B cell (primary cell): ENCODE results near the gene CERS6. TPM values are rescaled to one million over a fixed set of nuclear protein-coding genes. Genes with fewer than 3 reads are reported as not detected.

ENCODE experiments used
- ATAC-seq: fragments of 200-7000 bp; cut with Tn5 transposase; one replicate; pipeline ENCODE4 v1.10.0; 2021; ENCODE audit warnings: low read depth, mild to moderate bottlenecking, moderate number of reproducible peaks, moderate library complexity
- CTCF ChIA-PET: fragments of 350-600 bp; sonication (Branson Sonifier 250); formaldehyde crosslinking; loops from one replicate; lab custom pipeline; 2021; ENCODE audit warnings: antibody characterized with exemption, inconsistent platforms; lab: Charles Lee
- POLR2A ChIA-PET: fragments of 350-600 bp; sonication (Branson Sonifier 250); formaldehyde crosslinking; loops from one replicate; lab custom pipeline; 2021; ENCODE audit warnings: antibody characterized with exemption; lab: Charles Lee
- DNase-seq: peaks from one replicate; pipeline ENCODE4 v3.0.0; 2013
- H2AFZ ChIP-seq: 2 replicates; pipeline ENCODE4 v1.6.1; 2012; ENCODE audit warnings: mild to moderate bottlenecking, low read depth, low read length; ENCODE audit not compliant: insufficient read depth, poor library complexity, severe bottlenecking
- H3K27ac ChIP-seq, 2 donors: 1 replicate in 1 of 2; 2 replicates in 1 of 2; pipeline ENCODE4 v1.5.1; 2012 to 2013; ENCODE audit warnings: low read length in 2 of 2, mild to moderate bottlenecking in 2 of 2, moderate library complexity in 1 of 2
- H3K27me3 ChIP-seq, 4 experiments: fragments of 200-600 bp in 1 of 4; sonication (generic) in 1 of 4; replicated peaks in 1 of 4; 1 replicate in 2 of 4; 2 replicates in 2 of 4; pipeline versions ENCODE4 v1.6.1 to v1.7.0; 2013 to 2016; ENCODE audit warnings: low read length in 3 of 4, mild to moderate bottlenecking in 2 of 4, mixed read lengths in 1 of 4, moderate library complexity in 1 of 4; ENCODE audit not compliant: insufficient read depth in 4 of 4, control insufficient read depth in 3 of 4; ENCODE audit errors: control extremely low read depth in 1 of 4
- H3K36me3 ChIP-seq, 2 experiments: replicated peaks in 1 of 2; 1 replicate in 1 of 2; 2 replicates in 1 of 2; pipeline versions ENCODE4 v1.6.1 to v1.7.1; 2013; ENCODE audit warnings: low read length in 1 of 2; ENCODE audit not compliant: insufficient read depth in 2 of 2, control insufficient read depth in 1 of 2; ENCODE audit errors: control extremely low read depth in 1 of 2, extremely low read depth in 1 of 2
- H3K4me1 ChIP-seq, 2 donors: fragments of 200-600 bp in 1 of 2; sonication (generic) in 1 of 2; 1 replicate in 1 of 2; 2 replicates in 1 of 2; pipeline versions ENCODE4 v1.5.1 to v1.6.1; 2013 to 2017; ENCODE audit warnings: low read length in 2 of 2; ENCODE audit not compliant: control insufficient read depth in 2 of 2, insufficient read depth in 2 of 2
- H3K4me2 ChIP-seq: replicated peaks from 2 replicates; pipeline ENCODE3; 2012; ENCODE audit warnings: mild to moderate bottlenecking, low read depth, low read length; ENCODE audit not compliant: poor library complexity, severe bottlenecking
- H3K4me3 ChIP-seq, 5 experiments: fragments of 200-600 bp in 1 of 5; sonication (generic) in 1 of 5; 1 replicate in 3 of 5; 2 replicates in 2 of 5; pipeline versions ENCODE4 v1.5.1 to v1.7.0; 2011 to 2016; ENCODE audit warnings: low read length in 4 of 5, mild to moderate bottlenecking in 4 of 5, low read depth in 2 of 5, control low read depth in 1 of 5, moderate library complexity in 1 of 5; ENCODE audit not compliant: insufficient read depth in 1 of 5; ENCODE audit errors: control extremely low read depth in 1 of 5, extremely low read depth in 1 of 5
- H3K79me2 ChIP-seq: fragments of 200-600 bp; sonication (generic); one replicate; pipeline ENCODE4 v1.6.0; 2016; ENCODE audit warnings: low read length; ENCODE audit not compliant: control insufficient read depth, insufficient read depth
- H3K9ac ChIP-seq: fragments of 200-600 bp; sonication (generic); 2 replicates; pipeline ENCODE4 v1.6.1; 2017; ENCODE audit warnings: mild to moderate bottlenecking, low read length, moderate library complexity
- H3K9me3 ChIP-seq, 3 donors: one replicate each; pipeline versions ENCODE4 v1.6.1 to v1.7.1; 2013; ENCODE audit warnings: low read length in 2 of 3; ENCODE audit not compliant: control insufficient read depth in 2 of 3, insufficient read depth in 1 of 3; ENCODE audit errors: control extremely low read depth in 1 of 3
- H4K20me1 ChIP-seq: 2 replicates; pipeline ENCODE4 v1.6.0; 2012; ENCODE audit warnings: mild to moderate bottlenecking, low read length; ENCODE audit not compliant: insufficient read depth, control insufficient read depth, poor library complexity, severe bottlenecking
- H3K27ac Mint-ChIP-seq: one replicate; pipeline ENCODE4 v1.8.0; 2021; ENCODE audit warnings: mixed read lengths
- H3K27me3 Mint-ChIP-seq: one replicate; pipeline ENCODE4 v1.8.0; 2021; ENCODE audit warnings: mixed read lengths
- H3K4me1 Mint-ChIP-seq: one replicate; pipeline ENCODE4 v1.8.0; 2021; ENCODE audit warnings: mixed read lengths
- H3K4me3 Mint-ChIP-seq: one replicate; pipeline ENCODE4 v1.8.0; 2021; ENCODE audit warnings: mixed read lengths
- H3K9me3 Mint-ChIP-seq: one replicate; pipeline ENCODE4 v1.8.0; 2022; ENCODE audit warnings: mixed read lengths; ENCODE audit not compliant: insufficient read depth
- EZH2 ChIP-seq: IDR thresholded peaks from 2 replicates; pipeline ENCODE4 v1.6.1; 2012; ENCODE audit warnings: borderline replicate concordance, low read depth, mild to moderate bottlenecking, moderate library complexity, low read length; ENCODE audit not compliant: insufficient read depth, poor library complexity, severe bottlenecking
- whole genome bisulfite sequencing: methylation state at CpG from one replicate; pipeline ENCODE4 v1.1.5; 2013; ENCODE audit warnings: missing lambda C conversion rate; ENCODE audit not compliant: insufficient coverage; 5-methylcytosine and 5-hydroxymethylcytosine counted together
- intact Hi-C: fragments of 100-400 bp; cut with micrococcal nuclease; formaldehyde crosslinking; loops from one replicate; pipeline ENCODE4 v1.10.0; 2022
- polyA plus RNA-seq: library from polyadenylated mRNA; depleted of rRNA; stranded (reverse); fragments of >200 nt; gene quantifications from 2 replicates; pipeline ENCODE4 v1.2.3, GENCODE V29; 2012
- total RNA-seq, 2 donors: library from RNA; stranded (reverse); fragments of 120-200 nt in 1 of 2; gene quantifications; 1 replicate in 1 of 2; 2 replicates in 1 of 2; pipeline versions ENCODE4 v1.2.3 to v1.2.4, GENCODE V29; 2013 to 2022
- TF ChIP-seq, protein P1 (sequence below): fragments of 200-600 bp; IDR thresholded peaks from one replicate; pipeline ENCODE4 v1.8.0; 2022; ENCODE audit warnings: antibody characterized with exemption, mild to moderate bottlenecking

CERS6 gene
- total and polyA plus RNA-seq, 2 donors (not counting 1 experiment from before 2014, with no cell fraction given): 2.2 to 5.5 TPM

GRCh38 chr2:168649105-168649504 lies 193.0 kb downstream of the CERS6 start:
- intact Hi-C loops: no loop called here
- Mint-ChIP-seq H3K9me3 (no peaks in the 10 kb centered on the region), H3K27ac (no peak overlapping the region), H3K27me3 (no peaks in the 10 kb centered on the region), H3K4me1 (peaks cover 17% of the 10 kb centered on the region), H3K4me3 (no peak overlapping the region)
- Histone ChIP-seq H3K9me3 (peaks cover 0 to 3% (median 0%) of the 10 kb centered on the region in 3 donors), H3K36me3 (no peaks in the 10 kb centered on the region), H3K4me1 (peaks cover 0 to 3% of the 10 kb centered on the region in 2 donors), H3K79me2 (no peaks in the 10 kb centered on the region), H3K4me3 (no peak overlapping the region), H3K9ac (no peak overlapping the region), H4K20me1 (no peaks in the 10 kb centered on the region), H3K27me3 (no peaks in the 10 kb centered on the region), H2AFZ (no peak overlapping the region), H3K4me2 (no peak overlapping the region), H3K27ac (no peak overlapping the region)
- no peak for TF ChIP-seq EZH2
- TF ChIP-seq, protein P1, sequence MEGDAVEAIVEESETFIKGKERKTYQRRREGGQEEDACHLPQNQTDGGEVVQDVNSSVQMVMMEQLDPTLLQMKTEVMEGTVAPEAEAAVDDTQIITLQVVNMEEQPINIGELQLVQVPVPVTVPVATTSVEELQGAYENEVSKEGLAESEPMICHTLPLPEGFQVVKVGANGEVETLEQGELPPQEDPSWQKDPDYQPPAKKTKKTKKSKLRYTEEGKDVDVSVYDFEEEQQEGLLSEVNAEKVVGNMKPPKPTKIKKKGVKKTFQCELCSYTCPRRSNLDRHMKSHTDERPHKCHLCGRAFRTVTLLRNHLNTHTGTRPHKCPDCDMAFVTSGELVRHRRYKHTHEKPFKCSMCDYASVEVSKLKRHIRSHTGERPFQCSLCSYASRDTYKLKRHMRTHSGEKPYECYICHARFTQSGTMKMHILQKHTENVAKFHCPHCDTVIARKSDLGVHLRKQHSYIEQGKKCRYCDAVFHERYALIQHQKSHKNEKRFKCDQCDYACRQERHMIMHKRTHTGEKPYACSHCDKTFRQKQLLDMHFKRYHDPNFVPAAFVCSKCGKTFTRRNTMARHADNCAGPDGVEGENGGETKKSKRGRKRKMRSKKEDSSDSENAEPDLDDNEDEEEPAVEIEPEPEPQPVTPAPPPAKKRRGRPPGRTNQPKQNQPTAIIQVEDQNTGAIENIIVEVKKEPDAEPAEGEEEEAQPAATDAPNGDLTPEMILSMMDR: no peak
- ChIA-PET CTCF (no interaction called here), POLR2A (no interaction called here)
- DNase-seq: no peak
- 20% methylated on average over 1 of the region's 5 CpGs for WGBS
- no peak for ATAC-seq

DNA sequence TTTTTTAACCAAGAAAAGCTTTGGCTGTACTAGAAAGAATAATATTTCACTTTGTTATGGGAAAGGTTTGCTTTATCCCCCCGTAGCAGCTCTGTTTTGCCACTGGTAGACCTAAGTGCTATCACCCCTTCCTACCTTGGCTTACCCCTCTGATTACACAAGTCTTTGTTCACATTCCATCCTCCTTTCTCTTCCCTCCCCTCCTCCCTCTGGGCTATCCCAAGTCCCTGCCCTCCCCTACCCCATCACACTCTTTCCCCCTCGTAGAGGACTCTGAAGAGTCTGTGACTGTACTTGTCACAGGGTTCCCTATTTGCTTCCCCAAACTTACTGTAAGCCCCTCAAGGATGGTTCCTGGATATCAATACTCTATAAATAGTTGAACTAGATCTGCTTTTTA lies 193.5 kb downstream of the CERS6 start:
- H3K4me3 ChIP-seq: no peak overlapping the region
- H3K4me1 ChIP-seq: no peaks in the 10 kb centered on the region
- intact Hi-C loops: no loop called here
- Mint-ChIP-seq H3K4me1 (peaks cover 12% of the 10 kb centered on the region), H3K27ac (no peak overlapping the region), H3K27me3 (no peaks in the 10 kb centered on the region), H3K9me3 (no peaks in the 10 kb centered on the region), H3K4me3 (no peak overlapping the region)
- no peak overlapping the region for H3K9ac ChIP-seq
- no peaks in the 10 kb centered on the region for H3K79me2 ChIP-seq
- TF ChIP-seq, protein P1: no peak
- TF ChIP-seq EZH2: no peak
- H3K36me3 ChIP-seq: no peaks in the 10 kb centered on the region
- 67% methylated on average over 1 of the region's 2 CpGs for WGBS
- no peak overlapping the region for H3K27ac ChIP-seq
- POLR2A ChIA-PET: no interaction called here
- CTCF ChIA-PET: interaction anchor here (0.7 kb wide), 1 partner anchor 21 kb away, joined by 3 read pairs; no protein-coding TSS in a partner anchor
- no peak overlapping the region for H2AFZ ChIP-seq
- H3K4me2 ChIP-seq: no peak overlapping the region
- no peaks in the 10 kb centered on the region for H3K27me3 ChIP-seq
- no peaks in the 10 kb centered on the region for H4K20me1 ChIP-seq
- ATAC-seq: no peak
- DNase-seq: no peak
- H3K9me3 ChIP-seq: peaks cover 0 to 3% (median 0%) of the 10 kb centered on the region in 3 donors
